SK-N-MC (cell line): ENCODE measurements around the gene GPR171.

Source experiments
- EZH2 ChIP-seq: fragments of 200-600 bp; sonication (generic); IDR thresholded peaks from one replicate; pipeline ENCODE4 v1.6.1; 2017; ENCODE audit warnings: antibody characterized with exemption
- POLR2AphosphoS5 ChIP-seq: IDR thresholded peaks from 2 replicates; pipeline ENCODE4 v1.6.1; 2012; ENCODE audit warnings: mild to moderate bottlenecking, low read depth, low read length, borderline replicate concordance

DNA sequence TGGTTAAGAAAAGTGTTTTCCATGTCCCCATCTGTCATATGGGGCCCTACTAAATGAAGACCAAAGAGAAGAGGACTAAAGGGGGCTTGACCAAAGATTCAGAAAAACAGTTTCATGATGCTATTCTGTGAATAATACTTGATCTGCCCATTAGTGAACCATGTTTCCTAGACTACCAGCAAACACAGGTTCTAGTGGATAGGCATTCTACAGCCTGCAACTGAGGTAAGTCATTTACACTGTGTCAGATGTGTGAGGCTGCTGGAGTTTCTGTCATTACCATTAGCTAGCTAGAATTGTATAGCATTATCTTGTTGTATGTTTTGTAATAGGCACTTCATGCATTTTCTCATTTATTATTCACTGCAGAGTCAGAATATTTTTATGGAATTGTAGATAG is 6.6 kb downstream of the GPR171 start:
- TF ChIP-seq EZH2 = no peak
- no peak for TF ChIP-seq POLR2AphosphoS5
